HepG2 (cell line): Measurements from ENCODE around the gene RPSA. TPM values are rescaled to one million over a fixed set of nuclear protein-coding genes. Genes with fewer than 3 reads are reported as not detected.

Source experiments
- ATAC-seq: fragments of 200-7000 bp; cut with Tn5 transposase; 3 replicates; pipeline ENCODE4 v1.9.1; 2020; ENCODE audit warnings: mild to moderate bottlenecking, moderate library complexity
- BruUV-seq: library from RNA; stranded (reverse); fragments of 400-500 nt; replicated peaks from 2 replicates; lab custom pipeline; 2021; lab: Mats Ljungman, UMichigan
- CTCF ChIA-PET: fragments of 300-600 bp; formaldehyde crosslinking; extraction: SDS; loops from one replicate; lab custom pipeline; 2021; ENCODE audit warnings: low total read pairs, inconsistent platforms, low intra/inter-chr PET ratio; lab: Yijun Ruan, JAX
- POLR2A ChIA-PET: fragments of 350-600 bp; sonication (Branson Sonifier 250); formaldehyde crosslinking; loops from one replicate; lab custom pipeline; 2020; ENCODE audit warnings: antibody characterized with exemption, inconsistent platforms; lab: Yijun Ruan, JAX
- DNase-seq: peaks from one replicate; pipeline ENCODE4 v3.0.0-alpha.2; 2015; ENCODE audit warnings: low spot score
- FAIRE-seq: peaks from 3 replicates; lab custom pipeline; 2011; peaks lifted over from hg19 to GRCh38; lab: Jason Lieb, UNC
- H2AFZ ChIP-seq: one replicate; pipeline ENCODE4 v1.6.1; 2011; ENCODE audit warnings: low read length, inconsistent platforms
- H3K27ac ChIP-seq: fragments of 300-600 bp; 3 replicates; pipeline ENCODE4 v1.8.0; 2011; ENCODE audit warnings: mixed run types, mild to moderate bottlenecking, mixed read lengths, low read length, inconsistent platforms; ENCODE audit not compliant: insufficient read depth; ENCODE audit errors: extremely low read length
- H3K27me3 ChIP-seq, 2 experiments: fragments of 200-600 bp in 1 of 2; 2 replicates in 1 of 2; 3 replicates in 1 of 2; pipeline versions ENCODE4 v1.6.0 to v1.8.0; 2011; ENCODE audit warnings: low read length in 2 of 2, mild to moderate bottlenecking in 2 of 2, moderate library complexity in 2 of 2, inconsistent platforms in 1 of 2; ENCODE audit not compliant: insufficient read depth in 2 of 2, control insufficient read depth in 1 of 2
- H3K36me3 ChIP-seq, 2 experiments: fragments of 200-600 bp in 1 of 2; replicated peaks in 1 of 2; 2 replicates in 1 of 2; 3 replicates in 1 of 2; pipeline versions ENCODE4 v1.5.1 to v1.8.0; 2011; ENCODE audit warnings: low read length in 2 of 2, inconsistent platforms in 1 of 2; ENCODE audit not compliant: insufficient read depth in 2 of 2, control insufficient read depth in 1 of 2
- H3K4me1 ChIP-seq: 2 replicates; pipeline ENCODE4 v1.5.1; 2012; ENCODE audit warnings: low read length, inconsistent platforms; ENCODE audit not compliant: insufficient read depth
- H3K4me2 ChIP-seq: 2 replicates; pipeline ENCODE4 v1.6.0; 2011; ENCODE audit warnings: low read depth, low read length, inconsistent platforms
- H3K4me3 ChIP-seq, 3 experiments: fragments of 200-600 bp in 1 of 3; sonication (generic), shearing (Covaris generic) in 1 of 3; replicated peaks in 1 of 3; 2 replicates each; pipeline ENCODE4 v1.5.1; 2011 to 2016; ENCODE audit warnings: low read length in 3 of 3, inconsistent platforms in 2 of 3, low read depth in 2 of 3, mild to moderate bottlenecking in 2 of 3, control low read depth in 1 of 3, mixed read lengths in 1 of 3; ENCODE audit not compliant: insufficient read depth in 1 of 3
- H3K79me2 ChIP-seq: one replicate; pipeline ENCODE4 v1.6.1; 2011; ENCODE audit warnings: low read length, inconsistent platforms; ENCODE audit not compliant: insufficient read depth
- H3K9ac ChIP-seq: 2 replicates; pipeline ENCODE4 v1.6.0; 2011; ENCODE audit warnings: mild to moderate bottlenecking, low read depth, low read length, inconsistent platforms; ENCODE audit not compliant: insufficient read depth
- H3K9me3 ChIP-seq: 2 replicates; pipeline ENCODE4 v1.5.1; 2012; ENCODE audit warnings: mild to moderate bottlenecking, low read length
- H4K20me1 ChIP-seq: 2 replicates; pipeline ENCODE4 v1.6.0; 2011; ENCODE audit warnings: inconsistent platforms, mild to moderate bottlenecking, low read length, moderate library complexity; ENCODE audit not compliant: insufficient read depth
- HNF4G ChIP-seq, 2 experiments: sonication (generic) in 1 of 2; formaldehyde crosslinking in 1 of 2; IDR thresholded peaks; 2 replicates each; pipeline versions ENCODE4 v1.4.0 to v1.6.1; 2011 to 2020; ENCODE audit warnings: borderline replicate concordance in 2 of 2, low read depth in 2 of 2, mild to moderate bottlenecking in 2 of 2, low read length in 1 of 2, missing genetic modification reagents in 1 of 2, moderate library complexity in 1 of 2
- KDM5A ChIP-seq: fragments of 200-600 bp; sonication (generic); IDR thresholded peaks from 2 replicates; pipeline ENCODE4 v1.7.0; 2018; ENCODE audit warnings: antibody characterized with exemption, mild to moderate bottlenecking, low read length, borderline replicate concordance
- YEATS4 ChIP-seq: sonication (generic); formaldehyde crosslinking; IDR thresholded peaks from 2 replicates; pipeline ENCODE4 v1.4.0; 2020; ENCODE audit warnings: missing genetic modification reagents, borderline replicate concordance
- ZFYVE20 ChIP-seq: sonication (generic); formaldehyde crosslinking; IDR thresholded peaks from 2 replicates; pipeline ENCODE4 v1.8.0; 2023; ENCODE audit warnings: low read depth, mild to moderate bottlenecking, moderate library complexity, missing genetic modification reagents, borderline replicate concordance
- ZNF18 ChIP-seq: sonication (generic); formaldehyde crosslinking; IDR thresholded peaks from 2 replicates; pipeline ENCODE4 v1.8.0; 2022; ENCODE audit warnings: mild to moderate bottlenecking, missing genetic modification reagents; ENCODE audit not compliant: insufficient replicate concordance
- ZNF281 ChIP-seq: sonication (generic); formaldehyde crosslinking; IDR thresholded peaks from 2 replicates; pipeline ENCODE4 v1.4.0; 2020; ENCODE audit warnings: missing genetic modification reagents, borderline replicate concordance
- ZNF598 ChIP-seq: sonication (generic); formaldehyde crosslinking; IDR thresholded peaks from 2 replicates; pipeline ENCODE4 v1.5.1; 2020; ENCODE audit warnings: mild to moderate bottlenecking, missing genetic modification reagents, borderline replicate concordance
- ZNF646 ChIP-seq: sonication (generic); formaldehyde crosslinking; IDR thresholded peaks from 2 replicates; pipeline ENCODE4 v1.9.0; 2021; ENCODE audit warnings: mild to moderate bottlenecking, missing genetic modification reagents
- ZNF652 ChIP-seq: IDR thresholded peaks from 2 replicates; pipeline ENCODE4 v1.6.1; 2016; ENCODE audit warnings: low read depth, borderline replicate concordance
- WGBS: methylation state at CpG from one replicate; pipeline ENCODE4 v1.1.6; 2017; ENCODE audit warnings: low lambda C conversion rate; 5-methylcytosine and 5-hydroxymethylcytosine counted together
- in situ Hi-C: cut with HindIII; loops from 2 replicates; pipeline ENCODE4 v1.10.0; 2017; ENCODE audit warnings: low pct_unique_long_range_greater_than_20kb; ENCODE audit not compliant: extremely low pct_ligation_motif_present
- intact Hi-C: fragments of 100-400 bp; cut with micrococcal nuclease; formaldehyde crosslinking; loops from one replicate; pipeline ENCODE4 v1.10.0; 2022; ENCODE audit not compliant: unreplicated experiment
- polyA plus RNA-seq, 8 experiments: library from polyadenylated mRNA; depleted of rRNA in 3 of 8; stranded (reverse) in 7 of 8; unstranded in 1 of 8; fragments of >200 nt; fragmentation: Illumina TruSeq in 4 of 8; extraction: Trizol in 4 of 8; gene quantifications; 2 replicates each; pipeline versions ENCODE4 v1.2.1 to v1.2.3, GENCODE V29; 2011 to 2016; ENCODE audit warnings: low read depth in 4 of 8, missing spikeins in 1 of 8, mixed read lengths in 1 of 8; ENCODE audit not compliant: insufficient read depth in 1 of 8
- total RNA-seq, 5 experiments: library from RNA; depleted of rRNA; stranded (reverse); fragments of >200 nt; fragmentation: Illumina TruSeq; extraction: Trizol; gene quantifications; 2 replicates each; pipeline ENCODE4 v1.2.3, GENCODE V29; 2016; ENCODE audit warnings: low read depth in 1 of 5

Gene RPSA
- total and polyA plus RNA-seq, 2 of the 13 experiments (the other 11 are each of a cell fraction or from before 2014, with no cell fraction given): 1,683 to 3,226 TPM

- no peak for TF ChIP-seq ZNF646 (CRISPR knock-in tag)
These were observed 33.7 kb upstream of the RPSA start (continued) for GRCh38 chr3:39372833-39373232.

- DNase-seq (no peak), FAIRE-seq (no peak), ATAC-seq (no peak)
- Histone ChIP-seq H3K27ac (no peak overlapping the region), H3K9ac (no peak overlapping the region), H3K27me3 (0 out of 5 replicates have a peak, but pooled peaks cover 0 to 1% of the 10 kb centered on the region in 2 experiments), H3K4me2 (no peak overlapping the region), H2AFZ (no peak overlapping the region), H3K4me3 (no peak overlapping the region), H4K20me1 (no peaks in the 10 kb centered on the region), H3K4me1 (peaks cover 15% of the 10 kb centered on the region), H3K36me3 (no peaks in the 10 kb centered on the region), H3K79me2 (no peaks in the 10 kb centered on the region), H3K9me3 (no peaks in the 10 kb centered on the region)
- WGBS: 73% methylated on average over 5 of the region's 5 CpGs
- ChIA-PET CTCF (interaction anchor here (1.3 kb wide), 1 partner anchor 168 kb away, joined by 4 read pairs; no protein-coding TSS in a partner anchor), POLR2A (no interaction called here)
- BruUV-seq: no TSS peak
- intact Hi-C loops: no loop called here
- in situ Hi-C loops: no loop called here
- no peak for TF ChIP-seq YEATS4
- TF ChIP-seq ZFYVE20 (CRISPR knock-in tag): no peak
- TF ChIP-seq HNF4G (IDR thresholded peaks at IDR 0.05; ENCODE audit: borderline replicate concordance, low read depth, low read length): no peak
- TF ChIP-seq HNF4G (CRISPR knock-in tag; IDR thresholded peaks at IDR 0.05; ENCODE audit: borderline replicate concordance, low read depth): no peak
- TF ChIP-seq ZNF281: no peak
- no peak for TF ChIP-seq KDM5A
- TF ChIP-seq ZNF652: no peak
- no peak for TF ChIP-seq ZNF598 (CRISPR knock-in tag)
- no peak for TF ChIP-seq ZNF18 (CRISPR knock-in tag)
These were observed 29.4 kb upstream of the RPSA start for GRCh38 chr3:39376959-39377634.
